CD14-positive monocyte (primary cell): ENCODE results near the gene TRPV4. TPM values are rescaled to one million over a fixed set of nuclear protein-coding genes. Genes with fewer than 3 reads are reported as not detected.

Experiments used
- DNase-seq, 3 donors: peaks; one replicate each; pipeline ENCODE4 v3.0.0-alpha.2; 2011 to 2022
- H2AFZ ChIP-seq: 2 replicates; pipeline ENCODE4 v1.6.0; 2012; ENCODE audit warnings: mild to moderate bottlenecking, low read depth, low read length, inconsistent platforms; ENCODE audit not compliant: insufficient read depth, poor library complexity, severe bottlenecking
- H3K27ac ChIP-seq, 2 donors: 1 replicate in 1 of 2; 2 replicates in 1 of 2; pipeline ENCODE4 v1.5.1; 2012 to 2013; ENCODE audit warnings: low read length in 2 of 2, control low read depth in 1 of 2, inconsistent platforms in 1 of 2, low read depth in 1 of 2, mild to moderate bottlenecking in 1 of 2
- H3K27me3 ChIP-seq, 2 donors: one replicate each; pipeline versions ENCODE4 v1.6.0 to v1.6.1; 2011 to 2013; ENCODE audit warnings: low read length in 2 of 2; ENCODE audit not compliant: control insufficient read depth in 2 of 2, insufficient read depth in 2 of 2
- H3K36me3 ChIP-seq, 2 donors: replicated peaks in 1 of 2; 1 replicate in 1 of 2; 2 replicates in 1 of 2; pipeline versions ENCODE4 v1.5.1 to v1.6.1; 2012 to 2013; ENCODE audit warnings: low read length in 2 of 2, control low read depth in 1 of 2, inconsistent platforms in 1 of 2, mild to moderate bottlenecking in 1 of 2; ENCODE audit not compliant: insufficient read depth in 2 of 2, control insufficient read depth in 1 of 2
- H3K4me1 ChIP-seq, 2 donors: 1 replicate in 1 of 2; 2 replicates in 1 of 2; pipeline versions ENCODE4 v1.5.1 to v1.6.1; 2012 to 2013; ENCODE audit warnings: low read length in 2 of 2, control low read depth in 1 of 2, inconsistent platforms in 1 of 2, mild to moderate bottlenecking in 1 of 2, moderate library complexity in 1 of 2; ENCODE audit not compliant: insufficient read depth in 2 of 2, control insufficient read depth in 1 of 2
- H3K4me2 ChIP-seq: replicated peaks from 2 replicates; pipeline ENCODE3; 2012; ENCODE audit warnings: low read length, moderate library complexity, mild to moderate bottlenecking; ENCODE audit not compliant: poor library complexity, severe bottlenecking; ENCODE audit errors: extremely low read depth
- H3K4me3 ChIP-seq, 3 experiments: fragments of 200-600 bp in 1 of 3; sonication (generic) in 1 of 3; replicated peaks in 1 of 3; 1 replicate in 2 of 3; 2 replicates in 1 of 3; pipeline ENCODE4 v1.5.1; 2011 to 2013; ENCODE audit warnings: low read length in 3 of 3, mild to moderate bottlenecking in 3 of 3, control low read depth in 2 of 3, low read depth in 2 of 3, inconsistent platforms in 1 of 3, moderate library complexity in 1 of 3
- H3K79me2 ChIP-seq: 2 replicates; pipeline ENCODE4 v1.6.0; 2012; ENCODE audit warnings: mild to moderate bottlenecking, control low read depth, inconsistent platforms, low read length, moderate library complexity; ENCODE audit not compliant: insufficient read depth
- H3K9ac ChIP-seq: 2 replicates; pipeline ENCODE4 v1.6.0; 2017; ENCODE audit warnings: low read length, mild to moderate bottlenecking; ENCODE audit not compliant: insufficient read depth, poor library complexity, severe bottlenecking
- H3K9me3 ChIP-seq, 2 donors: replicated peaks in 1 of 2; 1 replicate in 1 of 2; 2 replicates in 1 of 2; pipeline versions ENCODE4 v1.5.1 to v1.6.1; 2012 to 2013; ENCODE audit warnings: low read length in 2 of 2, control low read depth in 1 of 2; ENCODE audit not compliant: control insufficient read depth in 1 of 2, insufficient read depth in 1 of 2
- H4K20me1 ChIP-seq: 2 replicates; pipeline ENCODE4 v1.6.0; 2012; ENCODE audit warnings: mild to moderate bottlenecking, low read length, control low read depth, moderate library complexity; ENCODE audit not compliant: insufficient read depth
- H3K27ac Mint-ChIP-seq, 7 donors: one replicate each; pipeline ENCODE4 v1.8.0; 2020; ENCODE audit warnings: mild to moderate bottlenecking in 7 of 7, mixed read lengths in 7 of 7, moderate library complexity in 6 of 7, inconsistent platforms in 2 of 7
- H3K27me3 Mint-ChIP-seq, 3 donors: one replicate each; pipeline ENCODE4 v1.8.0; 2021 to 2022; ENCODE audit warnings: low read depth in 3 of 3, mild to moderate bottlenecking in 3 of 3, mixed read lengths in 3 of 3, moderate library complexity in 3 of 3, inconsistent platforms in 1 of 3
- H3K36me3 Mint-ChIP-seq, 2 donors: one replicate each; pipeline ENCODE4 v1.8.0; 2020; ENCODE audit warnings: mixed read lengths in 2 of 2, inconsistent platforms in 1 of 2, mild to moderate bottlenecking in 1 of 2
- H3K4me1 Mint-ChIP-seq: one replicate; pipeline ENCODE4 v1.8.0; 2020; ENCODE audit warnings: mild to moderate bottlenecking, mixed read lengths
- H3K4me3 Mint-ChIP-seq, 2 donors: one replicate each; pipeline ENCODE4 v1.8.0; 2020; ENCODE audit warnings: mild to moderate bottlenecking in 2 of 2, mixed read lengths in 2 of 2, moderate library complexity in 1 of 2
- H3K9me3 Mint-ChIP-seq, 7 donors: one replicate each; pipeline ENCODE4 v1.8.0; 2020 to 2022; ENCODE audit warnings: mixed read lengths in 7 of 7, mild to moderate bottlenecking in 6 of 7, moderate library complexity in 6 of 7, inconsistent platforms in 2 of 7
- WGBS: methylation state at CpG from one replicate; pipeline ENCODE4 v1.1.5; 2013; ENCODE audit warnings: missing lambda C conversion rate; ENCODE audit not compliant: insufficient coverage; 5-methylcytosine and 5-hydroxymethylcytosine counted together
- intact Hi-C, 2 donors: fragments of 100-400 bp; cut with micrococcal nuclease; formaldehyde crosslinking; loops; one replicate each; pipeline versions ENCODE4 v1.15.0 to v1.15.1; 2023
- polyA plus RNA-seq, 3 donors: library from polyadenylated mRNA; depleted of rRNA in 1 of 3; unstranded in 2 of 3; stranded (reverse) in 1 of 3; fragments of 300-500 nt in 2 of 3; fragments of >200 nt in 1 of 3; fragmentation: Illumina TruSeq in 2 of 3; gene quantifications; 1 replicate in 2 of 3; 2 replicates in 1 of 3; pipeline ENCODE4 v1.2.3, GENCODE V29; 2012 to 2021
- TF ChIP-seq, protein P1 (sequence below): fragments of 200-600 bp; IDR thresholded peaks from one replicate; pipeline ENCODE4 v1.8.0; 2022; ENCODE audit warnings: antibody characterized with exemption, mild to moderate bottlenecking

Gene TRPV4
- polyA plus RNA-seq, 3 donors: 0.64 to 3.1 (median 2.0) TPM

DNA sequence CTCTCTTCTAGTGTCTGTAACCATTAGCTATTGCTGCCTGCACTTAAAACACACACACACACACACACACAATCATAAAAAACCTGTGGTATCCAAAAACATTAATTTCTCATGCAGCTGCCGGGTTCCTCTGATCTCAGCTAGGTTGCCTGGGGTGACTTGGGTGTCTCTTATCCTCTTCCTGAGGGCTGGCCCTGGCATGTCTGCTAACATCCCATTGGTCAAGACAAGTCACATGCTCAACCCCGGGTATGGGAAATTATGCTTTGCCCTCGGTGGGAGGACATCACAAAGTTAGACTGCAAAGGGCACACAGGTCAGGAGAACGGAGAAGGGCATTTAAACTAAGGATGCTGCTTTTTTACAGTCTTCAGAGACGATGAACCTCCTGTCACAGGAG, 55.7 kb downstream of the TRPV4 start:
- Mint-ChIP-seq H3K27ac (no peak overlapping the region), H3K4me1 (peaks cover 16% of the 10 kb centered on the region), H3K9me3 (peaks cover 2 to 21% (median 12%) of the 10 kb centered on the region in 7 donors), H3K27me3 (peaks cover 7 to 12% (median 8%) of the 10 kb centered on the region in 3 donors), H3K36me3 (no peaks in the 10 kb centered on the region), H3K4me3 (no peak overlapping the region)
- no peak for DNase-seq
- no peaks in the 10 kb centered on the region for H3K4me1 ChIP-seq
- H3K79me2 ChIP-seq: no peaks in the 10 kb centered on the region
- H4K20me1 ChIP-seq: no peaks in the 10 kb centered on the region
- intact Hi-C loops: no loop called here
- no peak overlapping the region for H3K4me2 ChIP-seq
- H3K27me3 ChIP-seq: no peaks in the 10 kb centered on the region
- 51% methylated on average over 3 of the region's 5 CpGs for WGBS
- no peak overlapping the region for H3K9ac ChIP-seq
- no peak overlapping the region for H3K4me3 ChIP-seq
- H2AFZ ChIP-seq: no peak overlapping the region
- H3K36me3 ChIP-seq: no peaks in the 10 kb centered on the region
- TF ChIP-seq, protein P1, sequence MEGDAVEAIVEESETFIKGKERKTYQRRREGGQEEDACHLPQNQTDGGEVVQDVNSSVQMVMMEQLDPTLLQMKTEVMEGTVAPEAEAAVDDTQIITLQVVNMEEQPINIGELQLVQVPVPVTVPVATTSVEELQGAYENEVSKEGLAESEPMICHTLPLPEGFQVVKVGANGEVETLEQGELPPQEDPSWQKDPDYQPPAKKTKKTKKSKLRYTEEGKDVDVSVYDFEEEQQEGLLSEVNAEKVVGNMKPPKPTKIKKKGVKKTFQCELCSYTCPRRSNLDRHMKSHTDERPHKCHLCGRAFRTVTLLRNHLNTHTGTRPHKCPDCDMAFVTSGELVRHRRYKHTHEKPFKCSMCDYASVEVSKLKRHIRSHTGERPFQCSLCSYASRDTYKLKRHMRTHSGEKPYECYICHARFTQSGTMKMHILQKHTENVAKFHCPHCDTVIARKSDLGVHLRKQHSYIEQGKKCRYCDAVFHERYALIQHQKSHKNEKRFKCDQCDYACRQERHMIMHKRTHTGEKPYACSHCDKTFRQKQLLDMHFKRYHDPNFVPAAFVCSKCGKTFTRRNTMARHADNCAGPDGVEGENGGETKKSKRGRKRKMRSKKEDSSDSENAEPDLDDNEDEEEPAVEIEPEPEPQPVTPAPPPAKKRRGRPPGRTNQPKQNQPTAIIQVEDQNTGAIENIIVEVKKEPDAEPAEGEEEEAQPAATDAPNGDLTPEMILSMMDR: no peak
- no peak overlapping the region for H3K27ac ChIP-seq
- peaks cover 0 to 14% of the 10 kb centered on the region in 2 donors for H3K9me3 ChIP-seq

- DNase-seq: no peak
- Histone ChIP-seq H3K36me3 (no peaks in the 10 kb centered on the region), H2AFZ (no peak overlapping the region), H3K4me3 (no peak overlapping the region), H3K27ac (no peak overlapping the region), H3K4me1 (no peaks in the 10 kb centered on the region), H3K9me3 (peaks cover 0 to 7% of the 10 kb centered on the region in 2 donors), H3K79me2 (no peaks in the 10 kb centered on the region), H3K4me2 (no peak overlapping the region), H3K9ac (no peak overlapping the region), H3K27me3 (no peaks in the 10 kb centered on the region), H4K20me1 (no peaks in the 10 kb centered on the region)
- Mint-ChIP-seq H3K27me3 (peaks cover 2 to 8% (median 7%) of the 10 kb centered on the region in 3 donors), H3K36me3 (no peaks in the 10 kb centered on the region), H3K4me1 (peaks cover 16% of the 10 kb centered on the region), H3K9me3 (peaks cover 0 to 14% (median 5%) of the 10 kb centered on the region in 7 donors), H3K27ac (peak overlapping the region in 1 of 7 donors; percentile 33), H3K4me3 (no peak overlapping the region)
- intact Hi-C loops: no loop called here
- WGBS: 100% methylated on average over 1 of the region's 9 CpGs
- TF ChIP-seq, protein P1: no peak
Observed at GRCh38 chr12:109776624-109777023, 56.6 kb downstream of the TRPV4 start.
